ENCODE measurements around the gene KRT34.

- TF ChIP-seq SIN3A (IDR thresholded peaks at IDR 0.05; ENCODE audit: low read depth) (no peak), MAX (IDR thresholded peaks at IDR 0.05) (no peak), CTCF (IDR thresholded peaks at IDR 0.05 in 2 of 3, conservative IDR thresholded peaks at IDR 0.05 in 1 of 3; ENCODE audit: borderline replicate concordance in 1 of 3, insufficient read depth in 1 of 3, low read depth in 2 of 3, low read length in 2 of 3) (no peak), EZH2 (IDR thresholded peaks at IDR 0.05) (no peak), ELF1 (IDR thresholded peaks at IDR 0.05; ENCODE audit: borderline replicate concordance, low read depth) (no peak), ZNF274 (IDR thresholded peaks at IDR 0.05; ENCODE audit: low read depth, low read length) (no peak), YY1 (IDR thresholded peaks at IDR 0.05; ENCODE audit: extremely low read depth, insufficient replicate concordance, low read depth, low read length) (no peak), REST (IDR thresholded peaks at IDR 0.05; ENCODE audit: low read depth) (no peak), JUND (IDR thresholded peaks at IDR 0.05) (no peak), ATF3 (IDR thresholded peaks at IDR 0.05) (no peak), SP1 (IDR thresholded peaks at IDR 0.05; ENCODE audit: low read depth) (no peak), POLR2A (IDR thresholded peaks at IDR 0.05; ENCODE audit: borderline replicate concordance, extremely low read depth, insufficient read depth, insufficient read length) (no peak), POLR2AphosphoS5 (IDR thresholded peaks at IDR 0.05; ENCODE audit: low read depth, low read length) (no peak)
Measured at GRCh38 chr17:41369023-41369422, 13.1 kb downstream of the KRT34 start.

All from HCT116 (cell line).